Measurements from ENCODE around the gene GIT2.

GIT2 gene

GRCh38 chr12:109951751-109952150 lies 44.4 kb downstream of the GIT2 start:
- Histone ChIP-seq H2BK120ac (ENCODE audit: low read depth, low read length) (no peak overlapping the region), H3K27me3 (ENCODE audit: control insufficient read depth in 1 of 2, insufficient read depth in 1 of 2, low read length in 2 of 2) (no peaks in the 10 kb centered on the region), H3K36me3 (ENCODE audit: control insufficient read depth in 1 of 2, insufficient read depth in 2 of 2, low read depth in 1 of 2, low read length in 2 of 2) (peaks cover 20 to 72% of the 10 kb centered on the region in 2 experiments), H2BK5ac (ENCODE audit: low read depth, low read length, poor library complexity, severe bottlenecking) (peak overlapping the region; percentile 83), H4K8ac (ENCODE audit: low read length) (peak overlapping the region; percentile 57), H3K23ac (ENCODE audit: low read length in 2 of 2) (no peak overlapping the region), H2AK5ac (ENCODE audit: low read length, severe bottlenecking) (no peak overlapping the region), H3K79me1 (replicated peaks; ENCODE audit: low read length, poor library complexity, severe bottlenecking) (peaks cover 6% of the 10 kb centered on the region), H3K27ac (ENCODE audit: low read length, poor library complexity, severe bottlenecking) (peak overlapping the region; percentile 97), H3K4me1 (ENCODE audit: control insufficient read depth, insufficient read depth, low read depth, low read length) (peaks cover 21% of the 10 kb centered on the region), H2BK12ac (ENCODE audit: low read length in 2 of 2) (no peak overlapping the region), H3K4me3 (ENCODE audit: insufficient read depth in 1 of 2, low read depth in 1 of 2, low read length in 2 of 2) (peak overlapping the region in 1 of 2 experiments; percentile 16), H4K91ac (ENCODE audit: low read length) (no peak overlapping the region), H3K9me3 (ENCODE audit: control insufficient read depth, low read length) (no peaks in the 10 kb centered on the region), H3K4ac (ENCODE audit: low read depth in 1 of 2, low read length in 2 of 2) (no peak overlapping the region), H2AFZ (ENCODE audit: low read depth, low read length) (no peak overlapping the region), H3K18ac (ENCODE audit: low read depth in 1 of 2, low read length in 2 of 2) (no peak overlapping the region), H3K14ac (ENCODE audit: low read length in 2 of 2) (no peak overlapping the region), H2BK15ac (ENCODE audit: low read depth, poor library complexity, severe bottlenecking) (no peak overlapping the region), H3K4me2 (ENCODE audit: low read length, poor library complexity, severe bottlenecking) (no peak overlapping the region), H3K9ac (ENCODE audit: low read length) (peak overlapping the region; percentile 80)
- DNase-seq, result peak; percentile 32
- WGBS, result 64% methylated on average over 7 of the region's 7 CpGs

- H3K4ac ChIP-seq (ENCODE audit: low read depth in 1 of 2, low read length in 2 of 2), result no peak overlapping the region
- no peak overlapping the region for H2AFZ ChIP-seq (ENCODE audit: low read depth, low read length)
These were observed 45.0 kb downstream of the GIT2 start for GRCh38 chr12:109951136-109951535.

GRCh38 chr12:109950625-109951024 lies 45.5 kb downstream of the GIT2 start:
- H3K9me3 ChIP-seq (ENCODE audit: control insufficient read depth, low read length), result no peaks in the 10 kb centered on the region
- no peak overlapping the region for H2AFZ ChIP-seq (ENCODE audit: low read depth, low read length)
- no peak overlapping the region for H3K14ac ChIP-seq (ENCODE audit: low read length in 2 of 2)
- no peak overlapping the region for H3K18ac ChIP-seq (ENCODE audit: low read depth in 1 of 2, low read length in 2 of 2)
- H3K23ac ChIP-seq (ENCODE audit: low read length in 2 of 2), result no peak overlapping the region
- H3K79me1 ChIP-seq (replicated peaks; ENCODE audit: low read length, poor library complexity, severe bottlenecking), result peaks cover 6% of the 10 kb centered on the region
- peaks cover 20 to 73% of the 10 kb centered on the region in 2 experiments for H3K36me3 ChIP-seq (ENCODE audit: control insufficient read depth in 1 of 2, insufficient read depth in 2 of 2, low read depth in 1 of 2, low read length in 2 of 2)
- H3K4ac ChIP-seq (ENCODE audit: low read depth in 1 of 2, low read length in 2 of 2), result no peak overlapping the region
- peak overlapping the region; percentile 95 for H2BK5ac ChIP-seq (ENCODE audit: low read depth, low read length, poor library complexity, severe bottlenecking)
- no peaks in the 10 kb centered on the region for H3K27me3 ChIP-seq (ENCODE audit: control insufficient read depth in 1 of 2, insufficient read depth in 1 of 2, low read length in 2 of 2)
- H3K4me1 ChIP-seq (ENCODE audit: control insufficient read depth, insufficient read depth, low read depth, low read length), result peaks cover 27% of the 10 kb centered on the region
- H2BK12ac ChIP-seq (ENCODE audit: low read length in 2 of 2), result no peak overlapping the region
- H4K91ac ChIP-seq (ENCODE audit: low read length), result peak overlapping the region; percentile 20
- no peak overlapping the region for H2BK15ac ChIP-seq (ENCODE audit: low read depth, poor library complexity, severe bottlenecking)
- H2BK120ac ChIP-seq (ENCODE audit: low read depth, low read length), result no peak overlapping the region
- peak overlapping the region; percentile 57 for H3K9ac ChIP-seq (ENCODE audit: low read length)
- peak overlapping the region; percentile 99 for H2AK5ac ChIP-seq (ENCODE audit: low read length, severe bottlenecking)
- no peak overlapping the region for H3K4me3 ChIP-seq (ENCODE audit: insufficient read depth in 1 of 2, low read depth in 1 of 2, low read length in 2 of 2)
- no peak for DNase-seq
- peak overlapping the region; percentile 97 for H3K27ac ChIP-seq (ENCODE audit: low read length, poor library complexity, severe bottlenecking)
- no peak overlapping the region for H4K8ac ChIP-seq (ENCODE audit: low read length)
- H3K4me2 ChIP-seq (ENCODE audit: low read length, poor library complexity, severe bottlenecking), result no peak overlapping the region

More at GRCh38 chr12:109951136-109951535, 45.0 kb downstream of the GIT2 start:
- Histone ChIP-seq H2BK15ac (ENCODE audit: low read depth, poor library complexity, severe bottlenecking) (no peak overlapping the region), H2AK5ac (ENCODE audit: low read length, severe bottlenecking) (no peak overlapping the region), H3K23ac (ENCODE audit: low read length in 2 of 2) (no peak overlapping the region), H3K14ac (ENCODE audit: low read length in 2 of 2) (no peak overlapping the region), H4K91ac (ENCODE audit: low read length) (no peak overlapping the region), H2BK12ac (ENCODE audit: low read length in 2 of 2) (no peak overlapping the region), H3K4me2 (ENCODE audit: low read length, poor library complexity, severe bottlenecking) (no peak overlapping the region), H3K27me3 (ENCODE audit: control insufficient read depth in 1 of 2, insufficient read depth in 1 of 2, low read length in 2 of 2) (no peaks in the 10 kb centered on the region), H4K8ac (ENCODE audit: low read length) (no peak overlapping the region), H2BK120ac (ENCODE audit: low read depth, low read length) (no peak overlapping the region), H2BK5ac (ENCODE audit: low read depth, low read length, poor library complexity, severe bottlenecking) (peak overlapping the region; percentile 95), H3K4me1 (ENCODE audit: control insufficient read depth, insufficient read depth, low read depth, low read length) (peaks cover 24% of the 10 kb centered on the region), H3K18ac (ENCODE audit: low read depth in 1 of 2, low read length in 2 of 2) (no peak overlapping the region), H3K27ac (ENCODE audit: low read length, poor library complexity, severe bottlenecking) (peak overlapping the region; percentile 97), H3K79me1 (replicated peaks; ENCODE audit: low read length, poor library complexity, severe bottlenecking) (peaks cover 6% of the 10 kb centered on the region), H3K36me3 (ENCODE audit: control insufficient read depth in 1 of 2, insufficient read depth in 2 of 2, low read depth in 1 of 2, low read length in 2 of 2) (peaks cover 20 to 73% of the 10 kb centered on the region in 2 experiments), H3K9me3 (ENCODE audit: control insufficient read depth, low read length) (no peaks in the 10 kb centered on the region), H3K4me3 (ENCODE audit: insufficient read depth in 1 of 2, low read depth in 1 of 2, low read length in 2 of 2) (peak overlapping the region in 1 of 2 experiments; percentile 16), H3K9ac (ENCODE audit: low read length) (peak overlapping the region; percentile 80)
- peak; percentile 75 for DNase-seq
- WGBS, result 23% methylated on average over 5 of the region's 5 CpGs

- Histone ChIP-seq H2BK5ac (ENCODE audit: low read depth, low read length, poor library complexity, severe bottlenecking) (no peak overlapping the region), H2BK15ac (ENCODE audit: low read depth, poor library complexity, severe bottlenecking) (no peak overlapping the region), H4K8ac (ENCODE audit: low read length) (no peak overlapping the region), H3K14ac (ENCODE audit: low read length in 2 of 2) (no peak overlapping the region), H3K4me1 (ENCODE audit: control insufficient read depth, insufficient read depth, low read depth, low read length) (peaks cover 32% of the 10 kb centered on the region), H3K79me1 (replicated peaks; ENCODE audit: low read length, poor library complexity, severe bottlenecking) (peaks cover 9% of the 10 kb centered on the region), H4K91ac (ENCODE audit: low read length) (no peak overlapping the region), H3K4me2 (ENCODE audit: low read length, poor library complexity, severe bottlenecking) (no peak overlapping the region), H2AFZ (ENCODE audit: low read depth, low read length) (no peak overlapping the region), H3K36me3 (ENCODE audit: control insufficient read depth in 1 of 2, insufficient read depth in 2 of 2, low read depth in 1 of 2, low read length in 2 of 2) (peaks cover 20 to 79% of the 10 kb centered on the region in 2 experiments), H3K27me3 (ENCODE audit: control insufficient read depth in 1 of 2, insufficient read depth in 1 of 2, low read length in 2 of 2) (no peaks in the 10 kb centered on the region), H3K23ac (ENCODE audit: low read length in 2 of 2) (no peak overlapping the region), H3K9me3 (ENCODE audit: control insufficient read depth, low read length) (no peaks in the 10 kb centered on the region), H3K27ac (ENCODE audit: low read length, poor library complexity, severe bottlenecking) (peak overlapping the region; percentile 82), H2BK12ac (ENCODE audit: low read length in 2 of 2) (no peak overlapping the region), H3K4me3 (ENCODE audit: insufficient read depth in 1 of 2, low read depth in 1 of 2, low read length in 2 of 2) (no peak overlapping the region), H2BK120ac (ENCODE audit: low read depth, low read length) (no peak overlapping the region), H3K9ac (ENCODE audit: low read length) (peak overlapping the region; percentile 57), H3K4ac (ENCODE audit: low read depth in 1 of 2, low read length in 2 of 2) (no peak overlapping the region), H2AK5ac (ENCODE audit: low read length, severe bottlenecking) (no peak overlapping the region), H3K18ac (ENCODE audit: low read depth in 1 of 2, low read length in 2 of 2) (no peak overlapping the region)
- WGBS, result 80% methylated on average over 1 of the region's 1 CpG
- peak; percentile 55 for DNase-seq
These were observed 47.1 kb downstream of the GIT2 start for GRCh38 chr12:109949089-109949488.
